OCI-LY1 (cell line): ENCODE data around the gene STBD1.

ENCODE experiments used
- H2AFZ ChIP-seq: fragments of 200-600 bp; sonication (generic), shearing (Covaris generic); 2 replicates; pipeline ENCODE4 v1.6.0; 2014; ENCODE audit warnings: antibody characterized with exemption, mild to moderate bottlenecking, low read length
- H3F3A ChIP-seq: fragments of 200-600 bp; sonication (generic), shearing (Covaris generic); 2 replicates; pipeline ENCODE4 v1.6.0; 2014; ENCODE audit warnings: mild to moderate bottlenecking, antibody characterized with exemption, low read length, moderate library complexity; ENCODE audit not compliant: insufficient read depth
- H3K27ac ChIP-seq: fragments of 200-600 bp; sonication (generic); 2 replicates; pipeline ENCODE4 v1.5.1; 2014; ENCODE audit warnings: low read length, mixed run types, mild to moderate bottlenecking, low read depth; ENCODE audit not compliant: poor library complexity, severe bottlenecking
- H3K27me3 ChIP-seq: fragments of 200-600 bp; sonication (generic); 2 replicates; pipeline ENCODE4 v1.6.0; 2014; ENCODE audit warnings: antibody characterized with exemption, mild to moderate bottlenecking, low read length, moderate library complexity; ENCODE audit not compliant: insufficient read depth
- H3K36me3 ChIP-seq: fragments of 200-600 bp; sonication (generic); 2 replicates; pipeline ENCODE4 v1.6.1; 2014; ENCODE audit warnings: mild to moderate bottlenecking, antibody characterized with exemption, low read length, moderate library complexity, mixed read lengths; ENCODE audit not compliant: insufficient read depth
- H3K4me1 ChIP-seq: fragments of 200-600 bp; sonication (generic); 2 replicates; pipeline ENCODE4 v1.5.1; 2014; ENCODE audit warnings: mild to moderate bottlenecking, low read length, moderate library complexity; ENCODE audit not compliant: insufficient read depth, severe bottlenecking
- H3K4me2 ChIP-seq: fragments of 200-600 bp; sonication (generic), shearing (Covaris generic); 2 replicates; pipeline ENCODE4 v1.6.1; 2014; ENCODE audit warnings: low read length
- H3K4me3 ChIP-seq: fragments of 200-600 bp; sonication (generic); 2 replicates; pipeline ENCODE4 v1.5.1; 2014; ENCODE audit warnings: low read length, low read depth, mild to moderate bottlenecking, mixed read lengths; ENCODE audit not compliant: poor library complexity, severe bottlenecking
- H3K79me2 ChIP-seq: fragments of 200-600 bp; shearing (Covaris generic); 2 replicates; pipeline ENCODE4 v1.6.1; 2016; ENCODE audit warnings: mixed run types, low read length, mixed read lengths; ENCODE audit not compliant: insufficient read depth
- H3K9ac ChIP-seq: fragments of 200-600 bp; sonication (generic), shearing (Covaris generic); 2 replicates; pipeline ENCODE4 v1.6.1; 2014; ENCODE audit warnings: mild to moderate bottlenecking, low read length, mixed read lengths
- H3K9me2 ChIP-seq: fragments of 200-600 bp; sonication (generic), shearing (Covaris generic); 2 replicates; pipeline ENCODE4 v1.6.1; 2014; ENCODE audit warnings: low read depth, mild to moderate bottlenecking, low read length, mixed read lengths
- H3K9me3 ChIP-seq: fragments of 200-600 bp; shearing (Covaris generic); 2 replicates; pipeline ENCODE4 v1.6.1; 2014; ENCODE audit warnings: low read length, mixed read lengths
- H4K20me1 ChIP-seq: fragments of 200-600 bp; sonication (generic), shearing (Covaris generic); 2 replicates; pipeline ENCODE4 v1.6.0; 2016; ENCODE audit warnings: mild to moderate bottlenecking, low read length; ENCODE audit not compliant: insufficient read depth
- EZH2 ChIP-seq: fragments of 200-600 bp; sonication (generic), shearing (Covaris generic); IDR thresholded peaks from 2 replicates; pipeline ENCODE4 v1.8.0; 2017; ENCODE audit warnings: borderline replicate concordance, mixed run types, mild to moderate bottlenecking, antibody characterized with exemption, low read length, moderate library complexity, mixed read lengths
- TF ChIP-seq, protein P1 (sequence below): fragments of 200-600 bp; sonication (generic), shearing (Covaris generic); IDR thresholded peaks from 2 replicates; pipeline ENCODE4 v1.5.1; 2017; ENCODE audit warnings: mild to moderate bottlenecking, antibody characterized with exemption, low read length, moderate library complexity, mixed read lengths

Gene STBD1

DNA sequence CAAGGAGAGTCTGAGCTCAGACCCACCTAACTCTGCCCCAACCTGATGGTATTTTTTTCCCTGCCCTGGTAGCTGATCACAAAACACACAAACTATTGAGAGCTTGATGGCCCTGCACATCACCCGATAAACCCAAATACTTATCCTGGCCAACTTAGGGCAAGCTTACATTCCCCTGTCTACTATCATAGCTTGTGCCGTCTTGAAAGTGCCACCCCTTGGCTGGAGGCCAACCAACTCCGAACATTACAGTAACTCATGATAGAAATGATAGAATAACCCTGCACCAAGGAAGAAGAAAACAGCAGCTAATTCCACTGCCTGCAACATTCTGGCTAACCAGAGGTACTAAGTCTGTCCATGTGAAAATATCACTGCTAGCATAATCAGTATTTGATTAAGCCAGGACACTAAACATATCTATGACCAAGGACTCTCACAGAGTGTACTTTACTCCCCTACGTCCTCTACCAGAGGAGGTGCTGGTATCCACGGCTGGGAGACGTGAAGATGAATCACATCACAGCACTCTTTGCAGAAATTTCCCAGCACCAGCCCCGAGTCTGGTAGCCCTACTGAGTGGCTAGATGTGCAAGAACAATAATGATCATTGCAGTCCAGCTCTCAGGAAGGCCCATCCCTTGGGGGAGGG, 8.9 kb downstream of the STBD1 start:
- no peak overlapping the region for H2AFZ ChIP-seq
- no peaks in the 10 kb centered on the region for H3K9me3 ChIP-seq
- no peak overlapping the region for H3K27ac ChIP-seq
- H3K9ac ChIP-seq = no peak overlapping the region
- H3K27me3 ChIP-seq = no peaks in the 10 kb centered on the region
- H3K4me2 ChIP-seq = no peak overlapping the region
- H3K4me1 ChIP-seq = no peaks in the 10 kb centered on the region
- H3K4me3 ChIP-seq = no peak overlapping the region
- TF ChIP-seq, protein P1, sequence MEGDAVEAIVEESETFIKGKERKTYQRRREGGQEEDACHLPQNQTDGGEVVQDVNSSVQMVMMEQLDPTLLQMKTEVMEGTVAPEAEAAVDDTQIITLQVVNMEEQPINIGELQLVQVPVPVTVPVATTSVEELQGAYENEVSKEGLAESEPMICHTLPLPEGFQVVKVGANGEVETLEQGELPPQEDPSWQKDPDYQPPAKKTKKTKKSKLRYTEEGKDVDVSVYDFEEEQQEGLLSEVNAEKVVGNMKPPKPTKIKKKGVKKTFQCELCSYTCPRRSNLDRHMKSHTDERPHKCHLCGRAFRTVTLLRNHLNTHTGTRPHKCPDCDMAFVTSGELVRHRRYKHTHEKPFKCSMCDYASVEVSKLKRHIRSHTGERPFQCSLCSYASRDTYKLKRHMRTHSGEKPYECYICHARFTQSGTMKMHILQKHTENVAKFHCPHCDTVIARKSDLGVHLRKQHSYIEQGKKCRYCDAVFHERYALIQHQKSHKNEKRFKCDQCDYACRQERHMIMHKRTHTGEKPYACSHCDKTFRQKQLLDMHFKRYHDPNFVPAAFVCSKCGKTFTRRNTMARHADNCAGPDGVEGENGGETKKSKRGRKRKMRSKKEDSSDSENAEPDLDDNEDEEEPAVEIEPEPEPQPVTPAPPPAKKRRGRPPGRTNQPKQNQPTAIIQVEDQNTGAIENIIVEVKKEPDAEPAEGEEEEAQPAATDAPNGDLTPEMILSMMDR = no peak
- TF ChIP-seq EZH2 = no peak
- H3K9me2 ChIP-seq = no peaks in the 10 kb centered on the region
- no peaks in the 10 kb centered on the region for H3F3A ChIP-seq
- no peaks in the 10 kb centered on the region for H3K79me2 ChIP-seq
- H4K20me1 ChIP-seq = no peaks in the 10 kb centered on the region
- H3K36me3 ChIP-seq = no peaks in the 10 kb centered on the region

DNA sequence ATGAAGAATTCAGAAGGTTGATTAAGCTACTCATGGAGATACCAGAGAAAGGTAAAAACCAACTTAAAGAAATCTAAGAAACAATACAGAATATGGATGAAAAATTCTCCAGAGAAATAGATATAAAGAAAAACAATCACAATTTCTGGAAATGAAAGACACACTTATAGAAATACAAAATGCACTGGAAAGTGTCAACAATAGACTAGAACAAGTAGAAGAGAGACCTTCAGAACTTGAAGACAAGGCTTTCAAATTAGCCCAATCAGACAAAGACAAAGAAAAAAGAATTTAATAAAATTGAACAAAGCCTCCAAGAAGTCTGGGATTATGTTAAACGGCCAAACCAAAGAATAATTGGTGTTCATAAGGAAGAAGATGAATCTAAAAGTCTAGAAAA, 9.6 kb downstream of the STBD1 start:
- Histone ChIP-seq H3K27ac (no peak overlapping the region), H3K9me2 (no peaks in the 10 kb centered on the region), H3F3A (no peaks in the 10 kb centered on the region), H3K4me3 (no peak overlapping the region), H3K4me2 (no peak overlapping the region), H3K4me1 (no peaks in the 10 kb centered on the region), H4K20me1 (no peaks in the 10 kb centered on the region), H3K9me3 (no peaks in the 10 kb centered on the region), H3K36me3 (no peaks in the 10 kb centered on the region), H3K27me3 (no peaks in the 10 kb centered on the region), H3K79me2 (no peaks in the 10 kb centered on the region), H3K9ac (no peak overlapping the region), H2AFZ (no peak overlapping the region)
- TF ChIP-seq, protein P1 = no peak
- no peak for TF ChIP-seq EZH2

DNA sequence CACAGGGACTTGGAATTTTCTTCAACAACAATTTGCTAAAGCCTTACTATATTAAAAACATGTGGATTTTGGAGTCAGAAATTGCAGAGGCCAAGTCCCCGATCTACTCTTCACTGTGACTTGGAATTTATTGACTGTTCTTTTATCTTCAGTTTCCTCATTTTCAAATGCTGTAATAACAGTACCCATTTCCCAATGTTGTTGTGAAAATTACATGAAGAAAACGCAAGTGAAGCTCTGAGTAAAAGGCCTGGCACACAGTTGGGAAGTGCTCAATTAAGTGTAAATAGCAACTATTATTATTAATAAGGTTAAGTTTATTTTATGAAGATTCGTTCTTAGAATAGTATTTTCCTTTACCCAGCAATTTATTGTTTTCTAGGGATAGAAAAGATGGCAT, 15.7 kb downstream of the STBD1 start:
- no peak overlapping the region for H3K9ac ChIP-seq
- no peaks in the 10 kb centered on the region for H3K9me2 ChIP-seq
- no peak overlapping the region for H3K4me3 ChIP-seq
- no peaks in the 10 kb centered on the region for H3K4me1 ChIP-seq
- no peak overlapping the region for H3K27ac ChIP-seq
- TF ChIP-seq, protein P1 = no peak
- no peak for TF ChIP-seq EZH2
- H3K27me3 ChIP-seq = no peaks in the 10 kb centered on the region
- no peaks in the 10 kb centered on the region for H3K36me3 ChIP-seq
- peaks cover 4% of the 10 kb centered on the region; the same call in 1 of the 2 replicates for H3K9me3 ChIP-seq
- no peaks in the 10 kb centered on the region for H4K20me1 ChIP-seq
- H2AFZ ChIP-seq = no peak overlapping the region
- no peak overlapping the region for H3K4me2 ChIP-seq
- H3K79me2 ChIP-seq = no peaks in the 10 kb centered on the region
- no peaks in the 10 kb centered on the region for H3F3A ChIP-seq
